ENCODE data around the gene CTNNA1. TPM values are rescaled to one million over a fixed set of nuclear protein-coding genes. Genes with fewer than 3 reads are reported as not detected.

The CTNNA1 gene
- total and polyA plus RNA-seq, 12 donors: 111 to 521 (median 347) TPM

- H3K4me3 ChIP-seq: no peak overlapping the region
- no peaks in the 10 kb centered on the region for H3K27me3 ChIP-seq
- WGBS, 4 donors: 79 to 83% (median 81%) methylated on average over 5 of the region's 5 CpGs
- H3K27ac ChIP-seq: peak overlapping the region in 1 of 5 donors; percentile 2
- peaks cover 17 to 35% of the 10 kb centered on the region in 2 donors for H3K4me1 ChIP-seq (replicated peaks in 1 of 2)
- peak in 1 of 7 donors; percentile 35 for DNase-seq
- intact Hi-C loops (cut with DNase I): no loop called here
- no peaks in the 10 kb centered on the region for H3K36me3 ChIP-seq (replicated peaks in 1 of 2)
- TF ChIP-seq POLR2A (IDR thresholded peaks at IDR 0.05) (no peak), CTCF (IDR thresholded peaks at IDR 0.05) (no peak)
- no peaks in the 10 kb centered on the region for H3K9me3 ChIP-seq (replicated peaks in 1 of 3)
Observed at GRCh38 chr5:138960145-138960692, 207.0 kb downstream of the CTNNA1 start.

DNA sequence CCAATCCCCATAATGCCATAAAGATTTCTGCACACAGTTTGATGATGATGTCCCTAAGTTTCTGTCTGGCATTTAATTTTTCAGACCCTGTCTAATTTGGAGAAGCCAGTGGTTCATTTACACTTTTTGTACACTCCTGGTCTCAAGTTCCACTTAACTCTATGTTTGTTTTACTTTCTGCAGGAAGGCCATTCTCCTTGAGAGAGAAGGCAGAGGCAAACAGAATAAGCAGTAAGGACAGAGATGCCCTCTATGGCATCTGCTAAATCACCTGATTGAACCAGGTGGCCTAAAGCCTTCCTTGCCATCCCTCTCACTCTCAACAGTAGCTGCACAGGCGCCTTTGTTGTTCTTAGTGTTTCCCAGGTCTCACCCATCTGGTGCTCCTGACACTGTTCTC lies 208.0 kb downstream of the CTNNA1 start:
- Histone ChIP-seq H3K36me3 (replicated peaks in 1 of 2) (no peaks in the 10 kb centered on the region), H3K27ac (no peak overlapping the region), H3K27me3 (no peaks in the 10 kb centered on the region), H3K4me1 (replicated peaks in 1 of 2) (peaks cover 17 to 32% of the 10 kb centered on the region in 2 donors), H3K9me3 (replicated peaks in 1 of 3) (no peaks in the 10 kb centered on the region), H3K4me3 (no peak overlapping the region)
- WGBS, 4 donors: 83 to 100% (median 95%) methylated on average over 1 of the region's 1 CpG
- intact Hi-C loops (cut with DNase I): no loop called here
- TF ChIP-seq CTCF (IDR thresholded peaks at IDR 0.05) (no peak), POLR2A (IDR thresholded peaks at IDR 0.05) (no peak)
- no peak for DNase-seq

- no peak for DNase-seq
- intact Hi-C loops (cut with DNase I): no loop called here
- peaks cover 20 to 37% of the 10 kb centered on the region in 2 donors for H3K4me1 ChIP-seq (replicated peaks in 1 of 2)
- WGBS, 4 donors: 87 to 96% (median 90%) methylated on average over 1 of the region's 1 CpG
- no peaks in the 10 kb centered on the region for H3K36me3 ChIP-seq (replicated peaks in 1 of 2)
- H3K9me3 ChIP-seq (replicated peaks in 1 of 3): no peaks in the 10 kb centered on the region
- no peak overlapping the region for H3K27ac ChIP-seq
- TF ChIP-seq POLR2A (IDR thresholded peaks at IDR 0.05) (no peak), CTCF (IDR thresholded peaks at IDR 0.05) (no peak)
- H3K27me3 ChIP-seq: no peaks in the 10 kb centered on the region
- H3K4me3 ChIP-seq: no peak overlapping the region
Observed at GRCh38 chr5:138961729-138962128, 208.5 kb downstream of the CTNNA1 start.

GRCh38 chr5:138962614-138963370 lies 209.6 kb downstream of the CTNNA1 start:
- 85 to 92% (median 88%) methylated on average over 4 of the region's 4 CpGs for WGBS, 4 donors
- no peak for TF ChIP-seq CTCF (IDR thresholded peaks at IDR 0.05)
- TF ChIP-seq POLR2A (IDR thresholded peaks at IDR 0.05): no peak
- peak overlapping the region in 1 of 5 donors; percentile 4 for H3K27ac ChIP-seq
- DNase-seq: no peak
- no peaks in the 10 kb centered on the region for H3K36me3 ChIP-seq (replicated peaks in 1 of 2)
- H3K9me3 ChIP-seq (replicated peaks in 1 of 3): no peaks in the 10 kb centered on the region
- H3K27me3 ChIP-seq: no peaks in the 10 kb centered on the region
- peaks cover 23 to 40% of the 10 kb centered on the region in 2 donors for H3K4me1 ChIP-seq (replicated peaks in 1 of 2)
- peak overlapping the region in 1 of 4 donors; percentile 14 for H3K4me3 ChIP-seq
- intact Hi-C loops (cut with DNase I): no loop called here

All from adrenal gland (tissue), 12 donors.